ENCODE measurements around the gene DUSP11. TPM values are rescaled to one million over a fixed set of nuclear protein-coding genes. Genes with fewer than 3 reads are reported as not detected.
"Not testable (repeated sequence)": the region's sequence is repeated elsewhere in the genome, so short reads cannot be mapped to it uniquely, and the experiment has no call there.

The DUSP11 gene
- total RNA-seq, 2 experiments from 2014 or later, result 30.2 to 31.0 TPM

DNA sequence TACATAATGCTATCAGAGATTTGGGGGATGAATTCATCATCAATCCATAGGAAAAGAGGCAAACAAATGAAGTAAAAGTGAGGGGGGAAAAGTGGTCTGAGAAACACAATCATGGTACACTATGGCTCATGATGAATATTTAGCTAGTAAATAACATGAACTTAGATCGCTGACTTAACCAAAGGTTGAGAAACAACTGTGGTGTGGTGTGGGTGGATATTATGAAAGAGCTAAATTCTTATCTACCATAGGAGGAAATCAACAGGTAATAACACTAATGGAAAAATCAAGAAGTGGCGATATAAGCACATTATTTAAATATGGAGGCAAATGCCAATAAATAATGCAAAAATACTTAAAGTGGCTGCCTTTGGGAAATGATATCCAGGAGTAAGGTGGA lies 30.6 kb downstream of the DUSP11 start:
- H3K36me3 Mint-ChIP-seq, result peaks cover 23% of the 10 kb centered on the region
- DNase-seq, result no peak
- H3K9me3 Mint-ChIP-seq, result no peaks in the 10 kb centered on the region
- H3K27ac Mint-ChIP-seq, result no peak overlapping the region
- no peaks in the 10 kb centered on the region for H3K27me3 Mint-ChIP-seq
- H3K4me3 Mint-ChIP-seq, result no peak overlapping the region
- peaks cover 3% of the 10 kb centered on the region for H3K4me1 Mint-ChIP-seq

DNA sequence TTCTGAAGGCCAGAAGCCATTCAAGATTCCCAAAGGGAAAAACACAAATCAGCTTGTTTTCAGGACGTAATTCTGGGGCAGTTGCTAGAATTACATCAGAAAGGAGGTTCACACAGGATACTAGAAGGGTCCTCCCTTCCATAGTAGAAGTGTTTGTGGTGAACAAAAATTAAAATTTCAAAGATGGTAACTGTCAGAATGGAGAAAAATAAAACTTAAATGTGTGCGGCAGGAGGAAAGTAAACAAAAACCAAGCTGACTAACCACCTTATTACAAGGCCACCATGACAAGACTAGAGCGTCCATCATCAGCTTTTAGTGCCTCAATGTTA lies 33.1 kb downstream of the DUSP11 start:
- no peaks in the 10 kb centered on the region for H3K27me3 Mint-ChIP-seq
- DNase-seq, result no peak
- no peak overlapping the region for H3K27ac Mint-ChIP-seq
- peaks cover 30% of the 10 kb centered on the region for H3K36me3 Mint-ChIP-seq
- peaks cover 3% of the 10 kb centered on the region for H3K4me1 Mint-ChIP-seq
- no peak overlapping the region for H3K4me3 Mint-ChIP-seq
- H3K9me3 Mint-ChIP-seq, result no peaks in the 10 kb centered on the region

DNA sequence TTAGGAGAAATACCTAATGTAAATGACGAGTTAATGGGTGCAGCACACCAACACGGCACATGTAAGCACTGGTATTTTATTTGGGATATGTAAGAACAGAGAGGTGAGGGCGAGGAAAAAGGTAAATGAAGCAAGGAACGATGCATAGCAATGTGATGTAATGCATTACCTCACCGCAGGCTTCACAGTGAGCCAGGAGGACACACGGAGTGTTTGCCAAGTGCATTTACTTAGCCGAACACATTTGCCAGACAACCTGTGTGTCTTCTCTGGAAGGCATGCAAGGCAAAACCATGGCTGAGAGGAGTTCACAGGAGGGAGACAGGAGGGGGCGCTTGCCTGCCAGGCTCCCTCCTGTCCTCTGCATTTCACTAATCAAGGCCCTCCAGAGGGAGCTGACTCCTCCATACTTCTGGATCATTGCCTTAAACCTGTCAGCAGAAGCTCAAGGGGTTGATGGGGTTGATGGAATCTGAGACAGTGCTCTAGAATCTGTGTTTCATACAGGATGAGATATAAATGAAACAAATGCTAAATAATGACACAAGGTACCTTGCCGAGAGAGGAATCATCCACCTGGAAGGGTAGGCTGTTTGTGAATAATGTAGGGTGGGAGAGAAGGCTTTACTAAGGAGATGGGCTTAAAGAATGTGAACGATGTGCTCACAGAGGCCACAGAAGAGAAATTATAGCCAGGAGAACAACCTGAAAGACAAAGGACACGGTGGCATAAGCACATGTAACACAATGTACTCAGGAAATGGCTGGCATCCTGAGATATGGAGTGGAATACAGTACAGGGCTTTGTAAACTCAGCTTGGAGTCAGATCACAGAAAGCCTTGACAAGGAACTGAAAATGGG lies 33.7 kb downstream of the DUSP11 start:
- Mint-ChIP-seq H3K27me3 (no peaks in the 10 kb centered on the region), H3K36me3 (peaks cover 36% of the 10 kb centered on the region), H3K27ac (no peak overlapping the region), H3K9me3 (no peaks in the 10 kb centered on the region), H3K4me1 (peaks cover 3% of the 10 kb centered on the region), H3K4me3 (no peak overlapping the region)
- DNase-seq, result no peak

DNA sequence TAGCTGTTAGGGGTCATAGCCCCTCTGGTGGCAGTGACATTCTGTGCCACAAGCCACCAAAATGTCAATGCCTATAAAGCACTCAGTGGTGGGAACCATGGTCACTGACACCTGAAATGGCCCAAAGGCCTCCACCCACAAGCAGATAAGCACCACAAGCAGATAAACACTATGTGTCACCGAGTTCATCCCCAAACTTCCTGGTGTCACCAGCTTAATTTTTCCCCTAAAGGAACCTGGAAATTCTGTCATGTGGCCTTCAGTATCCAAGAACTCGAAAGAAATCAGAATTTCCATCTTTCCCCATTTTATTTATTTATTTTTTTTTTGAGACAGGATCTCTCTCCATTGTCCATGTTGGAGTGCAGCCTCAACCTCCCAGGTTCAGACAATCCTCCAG lies 39.1 kb downstream of the DUSP11 start:
- Mint-ChIP-seq H3K36me3 (peaks cover 42% of the 10 kb centered on the region), H3K9me3 (peaks cover 4% of the 10 kb centered on the region), H3K27me3 (no peaks in the 10 kb centered on the region), H3K4me1 (peaks cover 9% of the 10 kb centered on the region), H3K4me3 (no peak overlapping the region), H3K27ac (no peak overlapping the region)
- no peak for DNase-seq

DNA sequence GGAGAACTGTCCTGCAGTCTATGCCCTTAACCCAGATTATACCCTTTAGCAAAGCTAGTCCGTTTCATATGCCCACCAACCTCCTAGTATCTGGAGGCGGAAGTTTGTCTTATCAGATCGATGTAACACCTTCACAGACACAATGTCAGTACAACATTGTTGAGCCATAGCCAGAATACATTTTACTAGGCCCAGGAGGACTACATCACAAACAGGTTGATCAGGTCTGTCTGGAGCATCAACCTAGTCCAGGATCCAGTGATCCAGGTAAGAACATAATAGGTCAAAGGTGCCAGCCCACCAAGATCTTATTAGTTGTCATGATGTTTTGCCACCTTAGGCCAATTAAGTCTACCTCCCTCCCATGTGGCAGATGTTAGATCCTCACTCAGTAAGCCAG lies 40.8 kb downstream of the DUSP11 start:
- peaks cover 9% of the 10 kb centered on the region for H3K4me1 Mint-ChIP-seq
- H3K4me3 Mint-ChIP-seq, result no peak overlapping the region
- H3K27ac Mint-ChIP-seq, result no peak overlapping the region
- H3K36me3 Mint-ChIP-seq, result peaks cover 37% of the 10 kb centered on the region
- no peaks in the 10 kb centered on the region for H3K27me3 Mint-ChIP-seq
- no peak for DNase-seq
- H3K9me3 Mint-ChIP-seq, result peaks cover 4% of the 10 kb centered on the region

DNA sequence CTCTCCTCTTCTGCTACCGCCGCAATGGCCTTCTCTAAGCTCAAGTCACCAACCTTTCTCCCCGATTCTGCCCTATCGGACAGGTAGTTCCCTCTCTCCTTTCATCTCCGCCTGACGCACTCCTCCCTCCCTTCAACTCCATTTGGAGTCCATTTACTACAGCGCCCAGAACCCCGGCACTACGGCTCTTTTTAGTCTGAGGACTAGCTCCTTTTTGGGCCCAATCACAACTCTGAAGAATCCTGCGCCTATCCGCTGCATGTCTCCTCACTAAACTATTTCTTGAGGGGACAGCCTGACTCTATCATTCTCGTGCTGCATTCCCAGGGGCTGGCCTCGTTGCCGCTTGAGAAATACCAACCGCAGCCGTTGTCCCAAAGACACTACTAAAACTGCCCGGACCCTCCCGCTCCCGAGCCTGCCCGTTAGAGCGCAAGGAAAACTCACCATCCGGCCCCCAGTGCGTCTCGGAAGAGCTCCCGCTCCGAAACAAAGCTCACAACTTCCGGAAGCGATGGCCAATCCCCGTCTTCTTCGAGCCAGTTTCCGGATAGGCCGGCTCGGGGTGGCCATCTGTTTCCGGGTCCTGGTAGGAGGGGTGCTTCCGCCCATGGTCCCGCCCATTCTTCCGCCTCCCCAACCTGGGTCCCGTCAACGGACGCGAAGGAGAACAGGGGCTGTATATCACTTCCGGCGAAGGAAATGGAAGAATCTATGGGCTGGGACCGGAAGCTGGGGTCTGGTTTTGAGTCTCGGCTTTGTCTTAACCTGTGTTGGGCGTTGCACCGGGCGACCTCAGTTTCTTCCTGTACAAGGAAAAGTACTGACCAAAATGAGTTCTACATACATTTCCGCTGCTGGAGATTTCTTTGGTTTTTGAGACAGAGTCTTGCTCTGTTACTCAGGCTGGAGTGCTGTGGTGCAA lies 42.8 kb downstream of the DUSP11 start, which contains the start of gene TPRKB:
TSS of gene TPRKB (minus strand) at position 491 of the 925 bp plus-strand sequence. CDS start 2,776 bp downstream, outside the sequence.
- peaks cover 4% of the 10 kb centered on the region for H3K9me3 Mint-ChIP-seq
- H3K27ac Mint-ChIP-seq, result peak within 1 kb of the TSS; percentile 84
- H3K36me3 Mint-ChIP-seq, result peaks cover 35% of the 10 kb centered on the region
- peak within 1 kb of the TSS; percentile 96 for H3K4me3 Mint-ChIP-seq
- H3K27me3 Mint-ChIP-seq, result no peaks in the 10 kb centered on the region
- DNase-seq, result peak; percentile 96
- H3K4me1 Mint-ChIP-seq, result peaks cover 9% of the 10 kb centered on the region

DNA sequence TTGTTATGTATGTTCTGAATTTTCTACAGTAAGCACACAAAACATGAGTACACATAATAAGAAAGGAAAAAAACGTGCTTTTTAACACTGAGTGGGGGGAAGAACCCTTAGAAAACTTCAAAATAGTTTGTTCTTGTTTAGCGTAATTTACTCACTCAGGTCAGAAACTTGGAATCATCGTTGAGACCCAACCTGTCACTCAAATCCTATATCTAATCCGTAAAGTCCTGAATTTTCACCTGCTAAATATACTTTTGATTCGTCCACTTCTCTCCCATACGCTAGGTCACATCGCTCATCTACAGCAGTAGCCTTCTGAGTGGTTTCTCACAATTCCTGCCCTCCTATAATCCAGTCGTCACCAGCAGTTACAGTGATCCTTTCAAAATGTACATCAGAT lies 43.5 kb downstream of the DUSP11 start:
- Mint-ChIP-seq H3K36me3 (peaks cover 28% of the 10 kb centered on the region), H3K4me3 (peak overlapping the region; percentile 96), H3K27ac (peak overlapping the region; percentile 84), H3K9me3 (peaks cover 4% of the 10 kb centered on the region), H3K27me3 (no peaks in the 10 kb centered on the region), H3K4me1 (peaks cover 9% of the 10 kb centered on the region)
- DNase-seq, result no peak

DNA sequence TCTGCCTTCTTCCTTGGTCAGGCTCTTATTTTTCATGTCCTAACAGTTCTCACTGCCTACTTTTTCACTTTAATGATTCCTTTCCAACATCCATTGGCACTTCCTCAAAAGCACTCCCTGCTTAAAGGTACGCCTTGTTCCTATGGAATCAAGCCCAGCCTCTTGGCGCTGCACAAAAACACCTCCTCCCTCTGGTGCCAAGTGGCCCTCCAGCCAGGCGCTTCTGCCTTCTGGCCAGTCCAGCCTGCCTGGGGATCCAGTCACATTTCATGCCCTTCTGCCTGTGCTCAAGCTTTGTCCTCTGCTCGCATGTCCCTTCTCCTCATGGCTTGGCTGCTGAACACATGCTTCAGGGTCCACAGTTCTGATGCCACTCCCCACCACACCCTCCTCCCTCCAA lies 49.1 kb downstream of the DUSP11 start:
- H3K4me1 Mint-ChIP-seq, result no peaks in the 10 kb centered on the region

DNA sequence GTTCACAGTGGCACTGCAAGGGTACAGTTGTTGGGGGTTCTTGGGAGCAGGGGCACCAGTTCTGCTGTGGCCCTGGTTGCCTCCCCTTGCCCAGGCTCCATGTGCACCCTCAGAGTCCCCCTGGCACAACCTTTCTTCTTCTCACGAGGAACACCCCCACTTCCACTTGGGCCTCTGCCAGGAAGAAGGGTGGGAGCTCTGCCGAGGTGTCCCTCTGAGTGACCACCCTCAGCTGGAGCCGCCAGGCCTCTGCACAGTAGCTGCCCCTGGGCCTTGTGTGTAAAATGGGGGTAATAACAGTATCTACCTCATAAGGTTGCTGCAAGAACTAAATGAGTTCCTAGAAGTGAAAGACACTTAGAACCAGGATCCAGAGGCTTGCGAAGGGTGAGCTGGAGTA lies 51.2 kb downstream of the DUSP11 start:
- H3K27ac Mint-ChIP-seq, result no peak overlapping the region
- H3K4me3 Mint-ChIP-seq, result no peak overlapping the region
- H3K4me1 Mint-ChIP-seq, result no peaks in the 10 kb centered on the region
- H3K27me3 Mint-ChIP-seq, result no peaks in the 10 kb centered on the region
- H3K36me3 Mint-ChIP-seq, result peaks cover 11% of the 10 kb centered on the region
- H3K9me3 Mint-ChIP-seq, result no peaks in the 10 kb centered on the region
- no peak for DNase-seq

More for the DNA sequence above, 49.1 kb downstream of the DUSP11 start:
- Mint-ChIP-seq H3K4me3 (no peak overlapping the region), H3K27ac (no peak overlapping the region), H3K9me3 (no peaks in the 10 kb centered on the region), H3K27me3 (no peaks in the 10 kb centered on the region), H3K36me3 (peaks cover 16% of the 10 kb centered on the region)
- no peak for DNase-seq

DNA sequence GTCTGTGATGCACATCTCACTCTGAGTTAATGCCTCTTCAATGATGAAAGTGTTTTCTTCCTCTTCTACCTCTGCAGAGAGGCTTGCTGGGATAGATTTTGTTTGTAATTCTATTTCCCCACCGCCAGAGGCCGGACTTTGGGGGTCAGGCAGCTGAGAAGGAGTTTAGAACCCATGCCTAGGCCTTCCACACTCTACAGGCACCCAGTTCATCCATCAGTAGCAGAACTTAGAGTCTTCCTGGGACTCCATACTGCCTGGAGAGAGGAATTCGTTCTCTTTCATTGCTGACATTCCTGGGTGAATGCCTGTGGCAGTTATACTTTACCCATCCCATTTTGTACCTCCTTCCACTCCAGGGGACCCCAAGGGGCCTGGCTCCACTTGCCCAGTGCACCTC lies 51.9 kb downstream of the DUSP11 start:
- H3K27me3 Mint-ChIP-seq, result no peaks in the 10 kb centered on the region
- H3K9me3 Mint-ChIP-seq, result no peaks in the 10 kb centered on the region
- no peaks in the 10 kb centered on the region for H3K4me1 Mint-ChIP-seq
- peaks cover 7% of the 10 kb centered on the region for H3K36me3 Mint-ChIP-seq
- no peak for DNase-seq
- H3K4me3 Mint-ChIP-seq, result no peak overlapping the region
- H3K27ac Mint-ChIP-seq, result no peak overlapping the region

DNA sequence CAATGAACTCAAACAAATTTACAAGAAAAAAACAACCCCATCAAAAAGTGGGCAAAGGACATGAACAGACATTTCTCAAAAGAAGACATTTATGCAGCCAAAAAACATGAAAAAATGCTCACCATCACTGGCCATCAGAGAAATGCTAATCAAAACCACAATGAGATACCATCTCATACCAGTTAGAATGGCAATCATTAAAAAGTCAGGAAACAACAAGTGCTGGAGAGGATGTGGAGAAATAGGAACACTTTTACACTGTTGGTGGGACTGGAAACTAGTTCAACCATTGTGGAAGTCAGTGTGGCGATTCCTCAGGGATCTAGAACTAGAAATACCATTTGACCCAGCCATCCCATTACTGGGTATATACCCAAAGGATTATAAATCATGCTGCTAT lies 53.2 kb downstream of the DUSP11 start:
- not testable (repeated sequence) for H3K27ac Mint-ChIP-seq, H3K9me3 Mint-ChIP-seq, DNase-seq, H3K36me3 Mint-ChIP-seq, H3K4me3 Mint-ChIP-seq, H3K27me3 Mint-ChIP-seq, H3K4me1 Mint-ChIP-seq

DNA sequence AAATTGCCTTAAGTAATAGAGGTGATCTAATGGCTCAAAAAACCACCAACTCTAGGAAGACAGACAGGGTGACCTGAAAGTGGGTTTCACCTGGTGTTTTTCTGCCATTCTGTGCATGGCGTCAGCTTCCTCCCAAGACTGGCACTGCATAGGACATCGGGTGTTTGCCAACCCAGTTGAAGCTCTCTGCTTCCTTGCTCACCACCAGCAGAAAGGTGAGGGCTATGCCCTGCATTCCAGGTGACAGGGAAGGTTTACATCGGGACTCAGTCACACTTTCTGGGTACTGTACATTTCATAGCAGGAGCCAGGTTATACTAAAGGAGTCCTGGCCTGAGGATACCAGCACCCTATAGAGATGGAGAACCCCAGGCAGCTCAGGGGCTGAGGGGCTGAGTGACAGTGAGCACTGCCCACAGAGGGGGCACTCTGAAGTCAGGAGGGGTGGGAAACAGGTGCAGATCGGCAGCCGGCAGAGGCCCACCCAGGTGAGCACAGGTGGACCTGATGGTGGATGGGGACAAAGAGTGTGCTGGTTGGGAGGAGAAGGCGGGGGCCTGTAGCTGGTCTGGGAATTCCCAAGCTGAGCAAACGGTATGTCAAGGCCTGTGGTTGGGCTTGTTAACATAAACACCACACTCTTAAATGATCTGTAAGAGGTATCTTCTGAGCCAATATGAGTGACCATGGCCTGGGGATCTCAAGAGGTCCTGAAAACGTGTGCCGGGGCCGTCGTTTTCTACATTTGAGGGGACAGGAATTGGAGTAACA lies 60.9 kb downstream of the DUSP11 start:
- Mint-ChIP-seq H3K36me3 (peaks cover 3% of the 10 kb centered on the region), H3K4me1 (no peaks in the 10 kb centered on the region), H3K27me3 (no peaks in the 10 kb centered on the region), H3K27ac (no peak overlapping the region), H3K4me3 (no peak overlapping the region), H3K9me3 (peaks cover 5% of the 10 kb centered on the region)
- no peak for DNase-seq

DNA sequence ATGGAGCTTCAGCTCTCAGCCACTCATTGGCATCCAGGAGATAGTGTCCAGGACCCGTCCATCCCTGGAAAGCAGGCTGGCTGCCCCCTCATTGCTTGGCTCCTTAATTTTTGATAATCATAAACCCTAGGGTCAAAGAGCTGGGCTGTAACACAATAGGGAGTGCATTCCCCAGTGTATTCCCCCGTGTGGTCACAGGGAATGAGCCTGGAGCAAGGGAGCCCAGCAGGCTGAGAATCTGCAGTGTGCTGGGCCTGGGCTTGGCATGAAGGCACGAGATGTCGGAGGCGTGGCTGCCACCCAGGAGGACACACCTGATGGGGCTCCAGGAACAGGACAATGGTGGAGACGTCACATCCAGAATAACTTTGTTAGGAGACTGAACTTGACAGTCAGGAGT lies 61.5 kb downstream of the DUSP11 start:
- Mint-ChIP-seq H3K4me3 (no peak overlapping the region), H3K9me3 (peaks cover 9% of the 10 kb centered on the region), H3K4me1 (no peaks in the 10 kb centered on the region), H3K27ac (no peak overlapping the region), H3K36me3 (peaks cover 7% of the 10 kb centered on the region), H3K27me3 (peaks cover 4% of the 10 kb centered on the region)
- DNase-seq, result no peak

DNA sequence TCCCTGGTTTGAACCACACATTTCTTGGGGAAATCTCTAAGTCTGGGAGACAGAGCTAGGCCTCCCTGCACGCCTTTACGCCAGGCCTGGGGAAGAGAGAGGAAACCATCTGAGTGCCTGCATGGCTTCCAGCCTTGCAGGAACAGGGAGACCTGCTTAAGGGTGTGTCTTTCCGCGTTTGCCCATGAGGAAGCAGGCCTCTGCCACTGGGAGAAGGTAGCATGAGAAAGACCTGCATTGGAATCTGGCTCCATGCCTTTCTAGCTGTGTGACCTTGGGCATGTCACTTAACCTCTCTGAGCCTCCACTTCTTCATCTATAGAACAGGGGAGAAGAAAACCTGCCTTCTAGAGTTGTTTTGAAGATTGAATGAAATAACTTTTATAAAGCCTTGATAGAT lies 62.2 kb downstream of the DUSP11 start:
- not testable (repeated sequence) for H3K9me3 Mint-ChIP-seq, H3K4me1 Mint-ChIP-seq, DNase-seq, H3K27ac Mint-ChIP-seq, H3K36me3 Mint-ChIP-seq, H3K27me3 Mint-ChIP-seq, H3K4me3 Mint-ChIP-seq

DNA sequence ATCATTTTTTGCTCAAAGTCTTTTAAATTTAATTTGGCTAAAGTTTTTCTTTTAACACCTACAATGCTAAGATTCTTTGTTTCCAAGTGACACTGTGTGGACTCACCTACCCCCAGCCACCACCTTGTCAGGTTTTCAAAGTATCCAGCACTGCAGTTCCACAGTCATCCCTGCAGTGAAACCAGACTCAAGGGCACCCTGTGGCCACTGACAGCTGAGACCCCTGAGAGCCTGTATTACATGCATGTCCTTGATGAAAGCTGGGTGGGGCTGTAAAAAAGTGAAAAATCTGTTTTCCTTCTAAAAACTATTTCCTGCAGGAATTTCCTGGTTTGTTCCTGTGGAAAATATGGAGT lies 62.7 kb downstream of the DUSP11 start:
- Mint-ChIP-seq H3K4me3 (no peak overlapping the region), H3K36me3 (peaks cover 7% of the 10 kb centered on the region), H3K9me3 (peaks cover 9% of the 10 kb centered on the region), H3K4me1 (no peaks in the 10 kb centered on the region), H3K27me3 (peaks cover 5% of the 10 kb centered on the region), H3K27ac (no peak overlapping the region)
- no peak for DNase-seq

Data from activated naive CD8-positive, alpha-beta T cell treated with anti-CD3 and anti-CD28 coated beads for 36 hours (primary cell).